Fibroblast of lung (primary cell): ENCODE results near the gene MYBPC2. TPM values are rescaled to one million over a fixed set of nuclear protein-coding genes. Genes with fewer than 3 reads are reported as not detected.

Source experiments
- DNase-seq, 2 donors: peaks; one replicate each; pipeline versions ENCODE4 v3.0.0 to v3.0.0-alpha.2; 2010; ENCODE audit warnings: low read depth in 2 of 2
- H2AFZ ChIP-seq: 2 replicates; pipeline ENCODE4 v1.5.1; 2012; ENCODE audit warnings: low read length, control low read depth, inconsistent platforms
- H3K27ac ChIP-seq: 2 replicates; pipeline ENCODE4 v1.5.1; 2011; ENCODE audit warnings: low read length, control low read depth; ENCODE audit not compliant: insufficient read depth
- H3K27me3 ChIP-seq: 2 replicates; pipeline ENCODE4 v1.5.1; 2011; ENCODE audit warnings: mild to moderate bottlenecking, low read length; ENCODE audit not compliant: control insufficient read depth, insufficient read depth
- H3K36me3 ChIP-seq: 2 replicates; pipeline ENCODE4 v1.5.1; 2011; ENCODE audit warnings: low read length; ENCODE audit not compliant: control insufficient read depth, insufficient read depth
- H3K4me1 ChIP-seq: 2 replicates; pipeline ENCODE4 v1.5.1; 2011; ENCODE audit warnings: low read length; ENCODE audit not compliant: control insufficient read depth, insufficient read depth; ENCODE audit errors: extremely low read depth
- H3K4me2 ChIP-seq: 2 replicates; pipeline ENCODE4 v1.5.1; 2011; ENCODE audit warnings: low read length, control low read depth; ENCODE audit not compliant: insufficient read depth; ENCODE audit errors: extremely low read depth
- H3K4me3 ChIP-seq, 4 experiments: fragments of 200-600 bp in 1 of 4; sonication (generic) in 1 of 4; replicated peaks in 1 of 4; 2 replicates each; pipeline ENCODE4 v1.5.1; 2011 to 2016; ENCODE audit warnings: low read length in 4 of 4, low read depth in 3 of 4, mild to moderate bottlenecking in 3 of 4, control low read depth in 2 of 4, inconsistent platforms in 1 of 4, mixed read lengths in 1 of 4; ENCODE audit not compliant: insufficient read depth in 1 of 4; ENCODE audit errors: control extremely low read depth in 1 of 4
- H3K79me2 ChIP-seq: 2 replicates; pipeline ENCODE4 v1.5.1; 2012; ENCODE audit warnings: mild to moderate bottlenecking, low read length, inconsistent platforms; ENCODE audit not compliant: control insufficient read depth, insufficient read depth
- H3K9ac ChIP-seq: 2 replicates; pipeline ENCODE4 v1.5.1; 2011; ENCODE audit warnings: mild to moderate bottlenecking, low read length, control low read depth; ENCODE audit not compliant: insufficient read depth
- H3K9me3 ChIP-seq: 2 replicates; pipeline ENCODE4 v1.5.1; 2012; ENCODE audit warnings: low read depth, low read length; ENCODE audit not compliant: control insufficient read depth, insufficient read depth
- H4K20me1 ChIP-seq: 2 replicates; pipeline ENCODE4 v1.5.1; 2011; ENCODE audit warnings: low read length; ENCODE audit not compliant: control insufficient read depth, insufficient read depth; ENCODE audit errors: extremely low read depth
- CTCF ChIP-seq, 2 donors: IDR thresholded peaks in 1 of 2; conservative IDR thresholded peaks in 1 of 2; 1 replicate in 1 of 2; 2 replicates in 1 of 2; pipeline ENCODE4 v1.5.1; 2011 to 2012; ENCODE audit warnings: low read length in 2 of 2, control low read depth in 1 of 2, inconsistent platforms in 1 of 2, low read depth in 1 of 2, mild to moderate bottlenecking in 1 of 2
- EZH2 ChIP-seq: IDR thresholded peaks from 2 replicates; pipeline ENCODE4 v1.5.1; 2012; ENCODE audit warnings: low read length, control low read depth, mild to moderate bottlenecking; ENCODE audit errors: missing control alignments
- polyA plus RNA-seq, 2 donors: library from polyadenylated mRNA; depleted of rRNA in 1 of 2; stranded (reverse) in 1 of 2; unstranded in 1 of 2; fragments of >200 nt; gene quantifications; 2 replicates each; pipeline ENCODE4 v1.2.1, GENCODE V29; 2011 to 2012; ENCODE audit warnings: missing spikeins in 1 of 2
- total RNA-seq: library from RNA; depleted of rRNA; stranded (reverse); fragments of >200 nt; gene quantifications from 2 replicates; pipeline ENCODE4 v1.2.1, GENCODE V29; 2014

MYBPC2 gene
- total and polyA plus RNA-seq, 2 donors (not counting 1 experiment from before 2014, with no cell fraction given) = under 0.01 TPM; not detected in 1

DNA sequence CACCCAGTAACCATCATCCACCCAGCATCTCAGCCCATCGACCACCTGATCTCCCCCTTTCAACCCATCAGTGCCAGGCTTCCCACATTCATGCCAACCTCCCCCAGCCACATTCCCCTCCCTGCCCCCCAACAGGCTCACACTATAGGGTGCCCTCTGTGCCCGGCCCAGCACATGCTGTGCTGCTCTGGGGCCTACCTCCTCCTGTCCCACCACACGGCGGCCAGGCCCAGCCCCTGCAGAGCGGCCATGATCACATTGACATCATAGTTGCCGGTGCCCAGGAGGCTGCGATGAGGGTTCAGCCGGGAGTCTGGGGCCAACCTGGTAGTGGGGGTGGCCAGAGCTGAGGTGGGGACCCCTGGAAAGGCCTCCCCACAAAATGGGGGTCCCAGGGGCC lies 74.7 kb downstream of the MYBPC2 start:
- H3K4me2 ChIP-seq = no peak overlapping the region
- no peak for DNase-seq
- no peak overlapping the region for H3K4me3 ChIP-seq
- H2AFZ ChIP-seq = no peak overlapping the region
- peaks cover 6% of the 10 kb centered on the region for H3K79me2 ChIP-seq
- peaks cover 2% of the 10 kb centered on the region for H3K4me1 ChIP-seq
- no peak for TF ChIP-seq CTCF (conservative IDR thresholded peaks at IDR 0.05 in 1 of 2, IDR thresholded peaks at IDR 0.05 in 1 of 2; ENCODE audit: low read depth in 1 of 2, low read length in 2 of 2)
- TF ChIP-seq EZH2 = no peak
- no peaks in the 10 kb centered on the region for H3K36me3 ChIP-seq
- no peaks in the 10 kb centered on the region for H3K27me3 ChIP-seq
- H3K9ac ChIP-seq = no peak overlapping the region
- H3K27ac ChIP-seq = no peak overlapping the region
- no peaks in the 10 kb centered on the region for H4K20me1 ChIP-seq
- H3K9me3 ChIP-seq = no peaks in the 10 kb centered on the region

DNA sequence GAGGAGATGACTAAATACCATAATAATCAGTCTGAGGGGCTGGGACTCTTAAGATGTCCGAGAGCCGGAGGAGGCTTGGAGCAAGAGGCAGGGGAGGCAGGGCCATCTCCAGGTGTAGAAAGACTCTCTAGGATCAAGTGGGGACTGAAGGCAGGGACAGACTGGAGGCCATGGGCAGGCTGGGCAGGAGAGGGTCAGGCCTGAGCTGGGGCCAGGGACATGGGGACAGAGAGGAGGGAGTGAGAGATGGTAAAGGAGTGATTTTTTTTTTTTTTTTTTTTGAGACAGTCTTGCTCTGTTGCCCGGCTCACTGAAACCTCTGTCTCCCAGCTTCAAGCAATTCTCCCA lies 76.1 kb downstream of the MYBPC2 start:
- Histone ChIP-seq H3K4me1 (peaks cover 2% of the 10 kb centered on the region), H3K27ac (no peak overlapping the region), H3K9me3 (no peaks in the 10 kb centered on the region), H3K27me3 (no peaks in the 10 kb centered on the region), H3K79me2 (peaks cover 6% of the 10 kb centered on the region), H3K4me2 (no peak overlapping the region), H4K20me1 (no peaks in the 10 kb centered on the region), H2AFZ (no peak overlapping the region), H3K9ac (no peak overlapping the region), H3K36me3 (no peaks in the 10 kb centered on the region), H3K4me3 (no peak overlapping the region)
- TF ChIP-seq EZH2 = no peak
- no peak for TF ChIP-seq CTCF (conservative IDR thresholded peaks at IDR 0.05 in 1 of 2, IDR thresholded peaks at IDR 0.05 in 1 of 2; ENCODE audit: low read depth in 1 of 2, low read length in 2 of 2)
- DNase-seq = no peak

- peaks cover 2% of the 10 kb centered on the region for H3K4me1 ChIP-seq
- H3K4me2 ChIP-seq = no peak overlapping the region
- H3K27me3 ChIP-seq = no peaks in the 10 kb centered on the region
- no peak overlapping the region for H3K27ac ChIP-seq
- H3K9me3 ChIP-seq = no peaks in the 10 kb centered on the region
- no peaks in the 10 kb centered on the region for H4K20me1 ChIP-seq
- no peak overlapping the region for H3K9ac ChIP-seq
- TF ChIP-seq EZH2 (no peak), CTCF (conservative IDR thresholded peaks at IDR 0.05 in 1 of 2, IDR thresholded peaks at IDR 0.05 in 1 of 2; ENCODE audit: low read depth in 1 of 2, low read length in 2 of 2) (no peak)
- no peaks in the 10 kb centered on the region for H3K36me3 ChIP-seq
- H3K79me2 ChIP-seq = peaks cover 6% of the 10 kb centered on the region
- no peak overlapping the region for H2AFZ ChIP-seq
- no peak for DNase-seq
- H3K4me3 ChIP-seq = no peak overlapping the region
Observed at GRCh38 chr19:50509366-50509765, 76.7 kb downstream of the MYBPC2 start.
